Heart left ventricle (tissue), 16 donors: ENCODE measurements around the gene ARMH3. TPM values are rescaled to one million over a fixed set of nuclear protein-coding genes. Genes with fewer than 3 reads are reported as not detected.
A peak's percentile ranks its signal among the peaks of the same experiment; 100 is the strongest.

Experiments used
- ATAC-seq, 4 donors: fragments of 200-7000 bp; cut with Tn5 transposase; one replicate each; pipeline ENCODE4 v1.9.1; 2020 to 2022; ENCODE audit warnings: moderate library complexity in 4 of 4, mild to moderate bottlenecking in 3 of 4, moderate number of reproducible peaks in 1 of 4
- DNase-seq, 5 donors: peaks; one replicate each; pipeline ENCODE4 v3.0.0-alpha.2; 2020
- H3K27ac ChIP-seq, 12 donors: fragments of 200-600 bp; sonication (generic) in 4 of 12; one replicate each; pipeline versions ENCODE4 v1.5.0 to v1.8.0; 2016 to 2022; ENCODE audit warnings: mild to moderate bottlenecking in 2 of 12
- H3K27me3 ChIP-seq, 9 donors: fragments of 200-600 bp; sonication (generic) in 2 of 9; one replicate each; pipeline versions ENCODE4 v1.5.1 to v1.8.0; 2016 to 2022; ENCODE audit warnings: mild to moderate bottlenecking in 3 of 9
- H3K36me3 ChIP-seq, 9 donors: fragments of 200-600 bp; sonication (generic) in 2 of 9; one replicate each; pipeline versions ENCODE4 v1.5.0 to v1.8.0; 2018 to 2022; ENCODE audit warnings: mild to moderate bottlenecking in 2 of 9
- H3K4me1 ChIP-seq, 12 donors: fragments of 200-600 bp; sonication (generic) in 4 of 12; one replicate each; pipeline versions ENCODE4 v1.5.0 to v1.8.0; 2016 to 2022; ENCODE audit warnings: mild to moderate bottlenecking in 3 of 12
- H3K4me3 ChIP-seq, 12 donors: fragments of 200-600 bp; sonication (generic) in 4 of 12; one replicate each; pipeline versions ENCODE4 v1.5.0 to v1.8.0; 2017 to 2022; ENCODE audit warnings: mild to moderate bottlenecking in 9 of 12, moderate library complexity in 4 of 12
- H3K9me3 ChIP-seq, 12 donors: fragments of 200-600 bp; sonication (generic) in 4 of 12; one replicate each; pipeline versions ENCODE4 v1.5.0 to v1.8.0; 2016 to 2022; ENCODE audit warnings: mild to moderate bottlenecking in 1 of 12
- POLR2A ChIP-seq, 2 donors: fragments of 450-650 bp; IDR thresholded peaks; one replicate each; pipeline ENCODE4 v1.6.1; 2017; ENCODE audit warnings: antibody characterized with exemption in 2 of 2, mild to moderate bottlenecking in 2 of 2, moderate library complexity in 2 of 2
- WGBS, 4 donors: extraction: QIAGEN DNeasy Blood & Tissue Kit in 2 of 4; methylation state at CpG; one replicate each; pipeline versions ENCODE4 v1.1.5 to v1.1.7; 2013 to 2018; 5-methylcytosine and 5-hydroxymethylcytosine counted together
- intact Hi-C, 10 donors: fragments of 100-400 bp; cut with DNase I; formaldehyde crosslinking; loops; one replicate each; pipeline versions ENCODE4 v1.11.1 to v1.14.2; 2022
- polyA plus RNA-seq, 2 donors: library from polyadenylated mRNA; stranded (reverse); fragments of 200-250 nt; gene quantifications; one replicate each; pipeline ENCODE4 v1.2.3, GENCODE V29; 2013
- total RNA-seq, 9 donors: library from RNA; depleted of rRNA in 2 of 9; stranded (reverse); fragments of >200 nt in 2 of 9; fragmentation: NEBNext Ultra II Directional in 3 of 9; extraction: Animal tissue kit (Norgen Biotek cat#: 25700) in 3 of 9; gene quantifications; one replicate each; pipeline versions ENCODE4 v1.1.0 to v1.2.4, GENCODE V29; 2016 to 2023
- TF ChIP-seq, protein P1 (sequence below), 12 donors: fragments of 200-600 bp; sonication (generic) in 4 of 12; IDR thresholded peaks; one replicate each; pipeline versions ENCODE4 v1.5.0 to v1.8.0; 2018 to 2022; ENCODE audit warnings: antibody characterized with exemption in 12 of 12, mild to moderate bottlenecking in 5 of 12
- donor health status: ischemic (EF 13 %, LVEDD 7.1; RV severe dilation, severe dysfunction).
- donor health status: healthy with polysubstance abuse.
- donor health status: DM: no; HTN: yes; CAD: no.
- donor health status: DM: no; HTN: no; CAD: no.
- donor health status: ischemic (EF 25% LVEDD 6.9; RV normal size, moderate dysfunction).
- donor health status: ischemic (EF 25% LVEDD 5.7; RV mildly dilated, moderate dysfunction).
- donor health status: healthy.
- donor health status: DM: yes; HTN: yes; CAD: no.
- donor health status: ischemic (EF 35%, LVEDD 5.7; RV mildly dilated, moderate dysfunction).
- donor health status: nonischemic (EF 11% LVEDD 7.7; RV severe dilation, severe dysfunction).
- donor health status: DM: yes; HTN: yes; CAD: no.
- donor health status: PGD.
- donor health status: ischemic (EF 29% LVEDD 5.4; RV normal size, mild dysfunction).
- donor health status: nonischemic (EF 23%, LVEDD 6.1; RV moderate dilation, normal function).

The ARMH3 gene
- total and polyA plus RNA-seq, 11 donors: 28.5 to 84.2 (median 43.9) TPM

DNA sequence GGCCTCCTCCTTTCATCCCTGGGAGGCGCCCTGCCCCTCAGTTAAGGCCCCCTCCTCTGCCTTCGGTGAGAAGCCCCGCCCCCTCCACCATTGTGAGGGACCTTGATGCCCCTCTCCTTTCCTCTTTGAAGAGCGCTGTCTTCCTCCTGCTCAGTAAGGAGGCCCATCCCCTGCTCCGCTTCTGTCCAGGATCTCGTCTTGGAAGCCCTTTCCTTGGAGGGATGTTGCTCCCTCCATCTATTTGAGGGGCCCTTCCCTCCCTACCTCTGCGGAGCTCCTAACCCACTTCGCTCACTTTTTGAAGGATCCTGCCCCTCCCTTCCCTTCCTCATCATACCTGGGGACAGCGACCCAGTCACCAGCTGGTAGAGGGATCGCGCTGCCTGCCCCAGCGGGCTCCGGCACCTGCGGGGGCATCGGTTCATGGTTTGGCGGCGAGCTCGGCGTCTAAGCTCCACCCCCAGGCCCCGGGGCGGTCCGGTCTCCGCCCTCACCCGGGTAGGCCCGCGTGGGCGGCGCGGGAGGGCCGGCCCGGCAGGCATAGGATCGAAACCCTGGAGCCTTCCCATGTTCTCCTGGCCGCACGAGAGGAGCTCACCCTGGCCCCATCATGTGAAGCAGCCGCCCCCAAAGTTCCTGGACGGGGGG is 216.4 kb downstream of the ARMH3 start:
- DNase-seq (peak in 3 of 5 donors; percentile 57 to 80 (median 58)), ATAC-seq (peak in 3 of 4 donors; percentile 18 to 28 (median 22))
- Histone ChIP-seq H3K9me3 (no peaks in the 10 kb centered on the region), H3K36me3 (no peaks in the 10 kb centered on the region), H3K27me3 (no peaks in the 10 kb centered on the region), H3K4me1 (peaks cover 0 to 68% (median 29%) of the 10 kb centered on the region in 12 donors), H3K4me3 (peak overlapping the region in 10 of 12 donors; percentile 4 to 59 (median 30)), H3K27ac (peak overlapping the region in 2 of 12 donors; percentile 24 to 50)
- TF ChIP-seq, protein P1, sequence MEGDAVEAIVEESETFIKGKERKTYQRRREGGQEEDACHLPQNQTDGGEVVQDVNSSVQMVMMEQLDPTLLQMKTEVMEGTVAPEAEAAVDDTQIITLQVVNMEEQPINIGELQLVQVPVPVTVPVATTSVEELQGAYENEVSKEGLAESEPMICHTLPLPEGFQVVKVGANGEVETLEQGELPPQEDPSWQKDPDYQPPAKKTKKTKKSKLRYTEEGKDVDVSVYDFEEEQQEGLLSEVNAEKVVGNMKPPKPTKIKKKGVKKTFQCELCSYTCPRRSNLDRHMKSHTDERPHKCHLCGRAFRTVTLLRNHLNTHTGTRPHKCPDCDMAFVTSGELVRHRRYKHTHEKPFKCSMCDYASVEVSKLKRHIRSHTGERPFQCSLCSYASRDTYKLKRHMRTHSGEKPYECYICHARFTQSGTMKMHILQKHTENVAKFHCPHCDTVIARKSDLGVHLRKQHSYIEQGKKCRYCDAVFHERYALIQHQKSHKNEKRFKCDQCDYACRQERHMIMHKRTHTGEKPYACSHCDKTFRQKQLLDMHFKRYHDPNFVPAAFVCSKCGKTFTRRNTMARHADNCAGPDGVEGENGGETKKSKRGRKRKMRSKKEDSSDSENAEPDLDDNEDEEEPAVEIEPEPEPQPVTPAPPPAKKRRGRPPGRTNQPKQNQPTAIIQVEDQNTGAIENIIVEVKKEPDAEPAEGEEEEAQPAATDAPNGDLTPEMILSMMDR (IDR thresholded peaks at IDR 0.05): no peak
- no peak for TF ChIP-seq POLR2A (IDR thresholded peaks at IDR 0.05)
- WGBS, 4 donors: 19 to 49% (median 28%) methylated on average over 11 to 36 of the region's 36 CpGs
- intact Hi-C loops: loop anchor here (1.0 to 5.0 kb wide), 11 partner anchors 43 to 233 kb away; partner anchors contain the start of gene HPS6 (in 1 of the 10)

GRCh38 chr10:101839002-101839401 is 217.0 kb downstream of the ARMH3 start:
- WGBS, 4 donors: 56 to 98% (median 90%) methylated on average over 1 of the region's 1 CpG
- Histone ChIP-seq H3K9me3 (no peaks in the 10 kb centered on the region), H3K27ac (peak overlapping the region in 1 of 12 donors; percentile 37), H3K36me3 (no peaks in the 10 kb centered on the region), H3K4me3 (no peak overlapping the region), H3K4me1 (peaks cover 0 to 68% (median 26%) of the 10 kb centered on the region in 12 donors), H3K27me3 (no peaks in the 10 kb centered on the region)
- no peak for ATAC-seq
- intact Hi-C loops: loop anchor here in 3 of 10 donors (5.0 kb wide), 2 partner anchors 173 to 233 kb away; no protein-coding TSS in a partner anchor
- no peak for TF ChIP-seq POLR2A (IDR thresholded peaks at IDR 0.05)
- TF ChIP-seq, protein P1 (IDR thresholded peaks at IDR 0.05): no peak
- no peak for DNase-seq

DNA sequence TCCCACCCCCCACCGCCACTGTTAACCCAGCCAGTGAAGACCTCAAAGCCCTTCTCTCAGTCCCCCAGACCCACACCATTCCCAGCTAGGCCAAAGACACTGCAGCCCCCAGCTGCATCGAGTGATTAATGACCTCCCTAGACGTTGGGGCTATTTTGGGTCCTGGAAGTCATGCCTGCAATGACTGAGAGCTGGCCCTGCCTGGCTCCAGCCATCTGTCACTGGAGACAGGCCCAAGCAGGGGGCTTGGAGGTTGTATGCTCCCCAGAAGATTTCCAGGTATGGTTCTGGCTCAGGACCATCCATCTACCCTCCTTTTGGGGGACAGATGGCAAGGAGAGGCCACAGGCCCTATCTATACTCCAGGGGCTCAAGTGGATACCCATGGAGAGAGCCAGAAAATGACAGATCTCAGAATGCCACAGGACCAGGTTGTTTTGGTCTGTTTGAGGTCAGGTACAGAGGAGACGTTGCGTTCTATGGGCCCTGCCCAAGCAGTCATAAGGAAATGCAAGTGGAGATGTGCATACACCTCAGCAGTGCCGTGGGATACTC is 217.5 kb downstream of the ARMH3 start:
- peaks cover 0 to 64% (median 25%) of the 10 kb centered on the region in 12 donors for H3K4me1 ChIP-seq
- DNase-seq (no peak), ATAC-seq (peak in 1 of 4 donors; percentile 17)
- H3K4me3 ChIP-seq: no peak overlapping the region
- WGBS, 4 donors: 68 to 74% (median 70%) methylated on average over 6 of the region's 6 CpGs
- TF ChIP-seq POLR2A (IDR thresholded peaks at IDR 0.05): no peak
- TF ChIP-seq, protein P1 (IDR thresholded peaks at IDR 0.05): no peak
- H3K9me3 ChIP-seq: no peaks in the 10 kb centered on the region
- intact Hi-C loops: loop anchor here in 3 of 10 donors (5.0 kb wide), 2 partner anchors 174 to 234 kb away; no protein-coding TSS in a partner anchor
- no peaks in the 10 kb centered on the region for H3K36me3 ChIP-seq
- no peaks in the 10 kb centered on the region for H3K27me3 ChIP-seq
- peak overlapping the region in 1 of 12 donors; percentile 36 for H3K27ac ChIP-seq

GRCh38 chr10:101837748-101838147 is 218.2 kb downstream of the ARMH3 start:
- Histone ChIP-seq H3K27ac (peak overlapping the region in 1 of 12 donors; percentile 36), H3K9me3 (no peaks in the 10 kb centered on the region), H3K4me1 (peaks cover 0 to 66% (median 25%) of the 10 kb centered on the region in 12 donors), H3K36me3 (no peaks in the 10 kb centered on the region), H3K27me3 (no peaks in the 10 kb centered on the region), H3K4me3 (no peak overlapping the region)
- DNase-seq (no peak), ATAC-seq (no peak)
- 70 to 86% (median 82%) methylated on average over 2 of the region's 2 CpGs for WGBS, 4 donors
- intact Hi-C loops: loop anchor here in 3 of 10 donors (5.0 kb wide), 2 partner anchors 175 to 235 kb away; no protein-coding TSS in a partner anchor
- TF ChIP-seq POLR2A (IDR thresholded peaks at IDR 0.05): no peak
- TF ChIP-seq, protein P1 (IDR thresholded peaks at IDR 0.05): no peak
